B cell (primary cell): ENCODE measurements around the gene CDH1.

Experiments
- EZH2 ChIP-seq: IDR thresholded peaks from 2 replicates; pipeline ENCODE4 v1.6.1; 2012; ENCODE audit warnings: borderline replicate concordance, low read depth, mild to moderate bottlenecking, moderate library complexity, low read length; ENCODE audit not compliant: insufficient read depth, poor library complexity, severe bottlenecking
- TF ChIP-seq, protein P1 (sequence below): fragments of 200-600 bp; IDR thresholded peaks from one replicate; pipeline ENCODE4 v1.8.0; 2022; ENCODE audit warnings: antibody characterized with exemption, mild to moderate bottlenecking

DNA sequence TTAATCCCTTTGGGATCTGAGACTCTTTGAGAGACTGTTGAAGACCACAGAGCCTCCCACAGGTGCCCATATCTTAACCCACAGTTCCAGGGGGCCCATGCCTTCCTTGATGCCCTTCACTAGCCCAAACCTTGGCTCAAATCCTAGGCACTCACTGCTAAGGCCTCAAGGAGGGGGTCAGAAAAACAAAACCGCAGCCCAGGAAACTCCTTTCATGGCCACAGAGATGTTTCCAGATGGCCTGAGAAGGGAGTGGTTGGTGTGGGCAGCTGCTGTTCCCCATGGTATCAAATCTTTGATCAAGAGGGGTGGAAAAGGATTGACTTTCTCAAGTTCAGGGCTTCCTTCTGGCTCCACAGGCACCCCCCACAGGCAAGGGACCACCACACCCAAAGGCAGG is 44.7 kb downstream of the CDH1 start:
- TF ChIP-seq, protein P1, sequence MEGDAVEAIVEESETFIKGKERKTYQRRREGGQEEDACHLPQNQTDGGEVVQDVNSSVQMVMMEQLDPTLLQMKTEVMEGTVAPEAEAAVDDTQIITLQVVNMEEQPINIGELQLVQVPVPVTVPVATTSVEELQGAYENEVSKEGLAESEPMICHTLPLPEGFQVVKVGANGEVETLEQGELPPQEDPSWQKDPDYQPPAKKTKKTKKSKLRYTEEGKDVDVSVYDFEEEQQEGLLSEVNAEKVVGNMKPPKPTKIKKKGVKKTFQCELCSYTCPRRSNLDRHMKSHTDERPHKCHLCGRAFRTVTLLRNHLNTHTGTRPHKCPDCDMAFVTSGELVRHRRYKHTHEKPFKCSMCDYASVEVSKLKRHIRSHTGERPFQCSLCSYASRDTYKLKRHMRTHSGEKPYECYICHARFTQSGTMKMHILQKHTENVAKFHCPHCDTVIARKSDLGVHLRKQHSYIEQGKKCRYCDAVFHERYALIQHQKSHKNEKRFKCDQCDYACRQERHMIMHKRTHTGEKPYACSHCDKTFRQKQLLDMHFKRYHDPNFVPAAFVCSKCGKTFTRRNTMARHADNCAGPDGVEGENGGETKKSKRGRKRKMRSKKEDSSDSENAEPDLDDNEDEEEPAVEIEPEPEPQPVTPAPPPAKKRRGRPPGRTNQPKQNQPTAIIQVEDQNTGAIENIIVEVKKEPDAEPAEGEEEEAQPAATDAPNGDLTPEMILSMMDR, result no peak
- no peak for TF ChIP-seq EZH2
